GM12878 (cell line): ENCODE measurements around the gene PPP4R4. TPM values are rescaled to one million over a fixed set of nuclear protein-coding genes. Genes with fewer than 3 reads are reported as not detected.

ENCODE experiments used
- ATAC-seq: fragments of 200-7000 bp; cut with Tn5 transposase; 3 replicates; pipeline ENCODE4 v1.9.1; 2020; ENCODE audit warnings: mild to moderate bottlenecking, moderate library complexity
- BruUV-seq: library from RNA; stranded (reverse); fragments of 400-500 nt; replicated peaks from 2 replicates; lab custom pipeline; 2021; lab: Mats Ljungman, UMichigan
- CTCF ChIA-PET: fragments of 300-600 bp; sonication (Branson Sonifier 250); formaldehyde crosslinking; extraction: SDS; loops from one replicate; lab custom pipeline; 2021; ENCODE audit warnings: inconsistent platforms; lab: Yijun Ruan, JAX
- POLR2A ChIA-PET: fragments of 350-600 bp; formaldehyde crosslinking; extraction: SDS; loops from one replicate; lab custom pipeline; 2021; ENCODE audit warnings: inconsistent platforms; lab: Charles Lee
- RAD21 ChIA-PET: fragments of 300-600 bp; sonication (Branson Sonifier 250); formaldehyde crosslinking; loops from one replicate; lab custom pipeline; 2023; ENCODE audit warnings: antibody characterized with exemption; ENCODE audit not compliant: unreplicated experiment; lab: Charles Lee
- SMC1A ChIA-PET: fragments of 300-600 bp; sonication (Branson Sonifier 250); formaldehyde crosslinking; loops from one replicate; lab custom pipeline; 2023; ENCODE audit not compliant: unreplicated experiment, uncharacterized antibody; lab: Charles Lee
- DNase-seq: peaks from one replicate; pipeline ENCODE4 v3.0.0-alpha.2; 2011; ENCODE audit warnings: low read depth, low spot score
- FAIRE-seq: peaks from 3 replicates; lab custom pipeline; 2011; peaks lifted over from hg19 to GRCh38; lab: Jason Lieb, UNC
- H2AFZ ChIP-seq: 2 replicates; pipeline ENCODE4 v1.6.0; 2011; ENCODE audit warnings: low read depth, low read length, control low read depth; ENCODE audit not compliant: control insufficient read depth
- H3K27ac ChIP-seq: 2 replicates; pipeline ENCODE4 v1.5.1; 2011; ENCODE audit warnings: control low read depth; ENCODE audit not compliant: control insufficient read depth, insufficient read depth
- H3K27me3 ChIP-seq, 2 experiments: replicated peaks in 1 of 2; 2 replicates each; pipeline versions ENCODE4 v1.6.0 to v1.6.1; 2011; ENCODE audit warnings: low read length in 1 of 2; ENCODE audit not compliant: control insufficient read depth in 2 of 2, insufficient read depth in 2 of 2
- H3K36me3 ChIP-seq, 2 experiments: 2 replicates each; pipeline ENCODE4 v1.5.1; 2011; ENCODE audit warnings: low read length in 1 of 2; ENCODE audit not compliant: control insufficient read depth in 2 of 2, insufficient read depth in 2 of 2
- H3K4me1 ChIP-seq: 2 replicates; pipeline ENCODE4 v1.6.1; 2011; ENCODE audit warnings: mild to moderate bottlenecking, low read length, moderate library complexity, mixed read lengths; ENCODE audit not compliant: control insufficient read depth, insufficient read depth
- H3K4me2 ChIP-seq: 2 replicates; pipeline ENCODE4 v1.6.0; 2011; ENCODE audit warnings: control low read depth; ENCODE audit not compliant: control insufficient read depth, insufficient read depth
- H3K4me3 ChIP-seq: fragments of 200-600 bp; sonication (generic); 2 replicates; pipeline ENCODE4 v1.5.1; 2016
- H3K79me2 ChIP-seq: 2 replicates; pipeline ENCODE4 v1.6.0; 2011; ENCODE audit warnings: low read length; ENCODE audit not compliant: control insufficient read depth, insufficient read depth
- H3K9ac ChIP-seq: 2 replicates; pipeline ENCODE4 v1.8.0; 2011; ENCODE audit warnings: low read length, control low read depth, mixed read lengths; ENCODE audit not compliant: control insufficient read depth, insufficient read depth
- H3K9me3 ChIP-seq: replicated peaks from 3 replicates; pipeline ENCODE4 v1.5.1; 2011; ENCODE audit warnings: mild to moderate bottlenecking, low read length; ENCODE audit not compliant: control insufficient read depth, insufficient read depth
- H4K20me1 ChIP-seq: 2 replicates; pipeline ENCODE4 v1.6.0; 2011; ENCODE audit not compliant: control insufficient read depth, insufficient read depth
- CBX3 ChIP-seq: fragments of 200-600 bp; sonication (generic); IDR thresholded peaks from 2 replicates; pipeline ENCODE4 v1.6.1; 2016; ENCODE audit warnings: low read depth, borderline replicate concordance
- DPF2 ChIP-seq: fragments of 450-650 bp; IDR thresholded peaks from 2 replicates; pipeline ENCODE4 v1.6.1; 2017; ENCODE audit warnings: mild to moderate bottlenecking
- EED ChIP-seq: sonication (generic); IDR thresholded peaks from 2 replicates; pipeline ENCODE4 v1.6.1; 2016; ENCODE audit warnings: antibody characterized with exemption, low read depth
- EP300 ChIP-seq, 2 experiments: fragments of 150-350 bp in 1 of 2; IDR thresholded peaks; 2 replicates each; pipeline ENCODE4 v1.6.1; 2011 to 2012; ENCODE audit warnings: low read depth in 2 of 2, low read length in 2 of 2, borderline replicate concordance in 1 of 2, improper control_type of control experiment in 1 of 2, inconsistent platforms in 1 of 2; ENCODE audit not compliant: control insufficient read depth in 1 of 2
- FOXK2 ChIP-seq: fragments of 450-650 bp; IDR thresholded peaks from 2 replicates; pipeline ENCODE4 v1.6.1; 2017; ENCODE audit warnings: mild to moderate bottlenecking, moderate library complexity
- HDGF ChIP-seq: fragments of 450-650 bp; IDR thresholded peaks from 2 replicates; pipeline ENCODE4 v1.6.1; 2016; ENCODE audit warnings: antibody characterized with exemption
- MYB ChIP-seq: fragments of 150-350 bp; IDR thresholded peaks from 2 replicates; pipeline ENCODE4 v1.6.1; 2014; ENCODE audit warnings: mild to moderate bottlenecking, low read depth, low read length, borderline replicate concordance
- RAD21 ChIP-seq: IDR thresholded peaks from 2 replicates; pipeline ENCODE4 v1.6.1; 2011; ENCODE audit warnings: mild to moderate bottlenecking, low read depth, low read length, moderate library complexity; ENCODE audit not compliant: insufficient read depth
- SKIL ChIP-seq: fragments of 450-650 bp; IDR thresholded peaks from 2 replicates; pipeline ENCODE4 v1.6.1; 2017; ENCODE audit warnings: mild to moderate bottlenecking, low read depth, inconsistent platforms; ENCODE audit not compliant: poor library complexity, severe bottlenecking
- SREBF2 ChIP-seq: IDR thresholded peaks from 2 replicates; pipeline ENCODE4 v1.6.1; 2012; ENCODE audit warnings: mild to moderate bottlenecking, low read length
- SUPT20H ChIP-seq: IDR thresholded peaks from 2 replicates; pipeline ENCODE4 v1.6.1; 2011; ENCODE audit warnings: low read depth, mild to moderate bottlenecking, low read length, moderate library complexity, borderline replicate concordance; ENCODE audit not compliant: control insufficient read depth
- TCF12 ChIP-seq: IDR thresholded peaks from 2 replicates; pipeline ENCODE4 v1.6.1; 2011; ENCODE audit warnings: low read depth, mild to moderate bottlenecking, low read length
- TCF3 ChIP-seq: IDR thresholded peaks from 2 replicates; pipeline ENCODE4 v1.6.1; 2012; ENCODE audit warnings: low read depth, mild to moderate bottlenecking, low read length, borderline replicate concordance; ENCODE audit not compliant: insufficient read depth
- ZNF207 ChIP-seq: fragments of 450-650 bp; IDR thresholded peaks from 2 replicates; pipeline ENCODE4 v1.6.1; 2014; ENCODE audit warnings: antibody characterized with exemption, mild to moderate bottlenecking, borderline replicate concordance
- WGBS: methylation state at CpG from one replicate; pipeline ENCODE4 v1.1.6; 2016; ENCODE audit warnings: low lambda C conversion rate; ENCODE audit not compliant: insufficient replicate concordance, insufficient coverage; ENCODE audit errors: missing lambda C conversion rate; 5-methylcytosine and 5-hydroxymethylcytosine counted together
- in situ Hi-C: fragments of 300-500 bp; cut with MboI; formaldehyde crosslinking; loops from 9 replicates; pipeline ENCODE4 v1.14.3; 2018; ENCODE audit warnings: mixed read lengths
- intact Hi-C: fragments of 100-400 bp; cut with micrococcal nuclease; formaldehyde crosslinking; loops from one replicate; pipeline ENCODE4 v1.14.2; 2022; ENCODE audit not compliant: unreplicated experiment
- polyA plus RNA-seq, 11 experiments: library from polyadenylated mRNA; depleted of rRNA in 4 of 11; unstranded in 6 of 11; stranded (reverse) in 5 of 11; fragments of >200 nt; fragmentation: Nextera tagmentation in 4 of 11; fragmentation: Illumina TruSeq in 1 of 11; extraction: Ambion mirVana in 4 of 11; extraction: Trizol in 1 of 11; gene quantifications; 1 replicate in 1 of 11; 2 replicates in 10 of 11; pipeline versions ENCODE4 v1.2.1 to v1.2.3, GENCODE V29; 2011 to 2016; ENCODE audit warnings: inconsistent platforms in 2 of 11, missing spikeins in 2 of 11, low read depth in 1 of 11
- total RNA-seq, 4 experiments: library from RNA; depleted of rRNA in 3 of 4; stranded (reverse); fragments of >200 nt in 3 of 4; fragmentation: Illumina TruSeq in 1 of 4; extraction: Trizol in 1 of 4; gene quantifications; 2 replicates each; pipeline versions ENCODE4 v1.2.1 to v1.2.3, GENCODE V29; 2013 to 2021
- TF ChIP-seq, protein P1 (sequence below): fragments of 450-650 bp; IDR thresholded peaks from 2 replicates; pipeline ENCODE4 v1.6.1; 2016; ENCODE audit warnings: mild to moderate bottlenecking, moderate library complexity, borderline replicate concordance
- TF ChIP-seq, protein P2 (sequence below): fragments of 450-650 bp; IDR thresholded peaks from 2 replicates; pipeline ENCODE4 v1.6.1; 2016; ENCODE audit warnings: mild to moderate bottlenecking

The PPP4R4 gene
- total and polyA plus RNA-seq, 10 of the 15 experiments (the other 5 are each of a cell fraction or from before 2014, with no cell fraction given): 0.01 to 0.13 (median 0.08) TPM; not detected in 4

- no peak for TF ChIP-seq SKIL
- no peak for TF ChIP-seq ZNF207
These were observed 135.6 kb downstream of the PPP4R4 start (continued) for GRCh38 chr14:94309721-94310120.

DNA sequence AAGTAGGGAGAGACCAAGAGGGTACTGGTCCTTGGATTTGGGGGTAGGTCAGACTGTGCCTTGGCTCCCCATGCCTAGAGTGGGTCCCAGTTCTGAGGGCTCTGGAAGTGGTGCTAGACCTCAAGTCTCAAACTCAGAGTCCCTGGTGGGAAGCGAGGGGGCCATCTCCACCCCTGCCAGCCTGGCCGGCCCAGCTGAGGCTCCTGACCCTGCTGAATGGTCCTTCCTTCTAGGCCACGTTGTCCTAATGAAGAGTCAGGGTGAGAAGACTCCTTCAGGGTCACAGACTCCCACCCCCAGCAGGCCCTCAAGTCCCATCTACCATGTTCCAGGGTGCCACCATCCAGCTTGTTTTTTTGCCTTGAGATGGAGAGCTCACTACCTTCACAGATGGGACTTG, 136.1 kb downstream of the PPP4R4 start:
- H3K9ac ChIP-seq: no peak overlapping the region
- SMC1A ChIA-PET: no interaction called here
- H3K4me1 ChIP-seq: no peaks in the 10 kb centered on the region
- CTCF ChIA-PET: no interaction called here
- H3K4me3 ChIP-seq: no peak overlapping the region
- DNase-seq (no peak), FAIRE-seq (no peak), ATAC-seq (no peak)
- H3K79me2 ChIP-seq: no peaks in the 10 kb centered on the region
- no TSS peak for BruUV-seq
- intact Hi-C loops (no loop called here), in situ Hi-C loops (no loop called here)
- no peak overlapping the region for H3K4me2 ChIP-seq
- H3K9me3 ChIP-seq: no peaks in the 10 kb centered on the region
- POLR2A ChIA-PET: no interaction called here
- no peaks in the 10 kb centered on the region for H4K20me1 ChIP-seq
- H2AFZ ChIP-seq: no peak overlapping the region
- WGBS: 19% methylated on average over 3 of the region's 3 CpGs
- no peaks in the 10 kb centered on the region for H3K36me3 ChIP-seq
- RAD21 ChIA-PET: no interaction called here
- H3K27ac ChIP-seq: no peak overlapping the region
- H3K27me3 ChIP-seq: no peaks in the 10 kb centered on the region
- TF ChIP-seq EP300 (IDR thresholded peaks at IDR 0.05; ENCODE audit: borderline replicate concordance in 1 of 2, control insufficient read depth in 1 of 2, low read depth in 2 of 2, low read length in 2 of 2) (no peak), EED (no peak), DPF2 (no peak), TCF12 (no peak), TCF3 (no peak), HDGF (no peak), SREBF2 (no peak), RAD21 (no peak), CBX3 (no peak), SUPT20H (no peak), MYB (no peak), FOXK2 (no peak)
- TF ChIP-seq, protein P1, sequence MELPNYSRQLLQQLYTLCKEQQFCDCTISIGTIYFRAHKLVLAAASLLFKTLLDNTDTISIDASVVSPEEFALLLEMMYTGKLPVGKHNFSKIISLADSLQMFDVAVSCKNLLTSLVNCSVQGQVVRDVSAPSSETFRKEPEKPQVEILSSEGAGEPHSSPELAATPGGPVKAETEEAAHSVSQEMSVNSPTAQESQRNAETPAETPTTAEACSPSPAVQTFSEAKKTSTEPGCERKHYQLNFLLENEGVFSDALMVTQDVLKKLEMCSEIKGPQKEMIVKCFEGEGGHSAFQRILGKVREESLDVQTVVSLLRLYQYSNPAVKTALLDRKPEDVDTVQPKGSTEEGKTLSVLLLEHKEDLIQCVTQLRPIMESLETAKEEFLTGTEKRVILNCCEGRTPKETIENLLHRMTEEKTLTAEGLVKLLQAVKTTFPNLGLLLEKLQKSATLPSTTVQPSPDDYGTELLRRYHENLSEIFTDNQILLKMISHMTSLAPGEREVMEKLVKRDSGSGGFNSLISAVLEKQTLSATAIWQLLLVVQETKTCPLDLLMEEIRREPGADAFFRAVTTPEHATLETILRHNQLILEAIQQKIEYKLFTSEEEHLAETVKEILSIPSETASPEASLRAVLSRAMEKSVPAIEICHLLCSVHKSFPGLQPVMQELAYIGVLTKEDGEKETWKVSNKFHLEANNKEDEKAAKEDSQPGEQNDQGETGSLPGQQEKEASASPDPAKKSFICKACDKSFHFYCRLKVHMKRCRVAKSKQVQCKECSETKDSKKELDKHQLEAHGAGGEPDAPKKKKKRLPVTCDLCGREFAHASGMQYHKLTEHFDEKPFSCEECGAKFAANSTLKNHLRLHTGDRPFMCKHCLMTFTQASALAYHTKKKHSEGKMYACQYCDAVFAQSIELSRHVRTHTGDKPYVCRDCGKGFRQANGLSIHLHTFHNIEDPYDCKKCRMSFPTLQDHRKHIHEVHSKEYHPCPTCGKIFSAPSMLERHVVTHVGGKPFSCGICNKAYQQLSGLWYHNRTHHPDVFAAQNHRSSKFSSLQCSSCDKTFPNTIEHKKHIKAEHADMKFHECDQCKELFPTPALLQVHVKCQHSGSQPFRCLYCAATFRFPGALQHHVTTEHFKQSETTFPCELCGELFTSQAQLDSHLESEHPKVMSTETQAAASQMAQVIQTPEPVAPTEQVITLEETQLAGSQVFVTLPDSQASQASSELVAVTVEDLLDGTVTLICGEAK: no peak
- TF ChIP-seq, protein P2, sequence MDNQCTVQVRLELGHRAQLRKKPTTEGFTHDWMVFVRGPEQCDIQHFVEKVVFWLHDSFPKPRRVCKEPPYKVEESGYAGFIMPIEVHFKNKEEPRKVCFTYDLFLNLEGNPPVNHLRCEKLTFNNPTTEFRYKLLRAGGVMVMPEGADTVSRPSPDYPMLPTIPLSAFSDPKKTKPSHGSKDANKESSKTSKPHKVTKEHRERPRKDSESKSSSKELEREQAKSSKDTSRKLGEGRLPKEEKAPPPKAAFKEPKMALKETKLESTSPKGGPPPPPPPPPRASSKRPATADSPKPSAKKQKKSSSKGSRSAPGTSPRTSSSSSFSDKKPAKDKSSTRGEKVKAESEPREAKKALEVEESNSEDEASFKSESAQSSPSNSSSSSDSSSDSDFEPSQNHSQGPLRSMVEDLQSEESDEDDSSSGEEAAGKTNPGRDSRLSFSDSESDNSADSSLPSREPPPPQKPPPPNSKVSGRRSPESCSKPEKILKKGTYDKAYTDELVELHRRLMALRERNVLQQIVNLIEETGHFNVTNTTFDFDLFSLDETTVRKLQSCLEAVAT: no peak
